ENCODE results near the gene LRRC36.

Gene LRRC36

DNA sequence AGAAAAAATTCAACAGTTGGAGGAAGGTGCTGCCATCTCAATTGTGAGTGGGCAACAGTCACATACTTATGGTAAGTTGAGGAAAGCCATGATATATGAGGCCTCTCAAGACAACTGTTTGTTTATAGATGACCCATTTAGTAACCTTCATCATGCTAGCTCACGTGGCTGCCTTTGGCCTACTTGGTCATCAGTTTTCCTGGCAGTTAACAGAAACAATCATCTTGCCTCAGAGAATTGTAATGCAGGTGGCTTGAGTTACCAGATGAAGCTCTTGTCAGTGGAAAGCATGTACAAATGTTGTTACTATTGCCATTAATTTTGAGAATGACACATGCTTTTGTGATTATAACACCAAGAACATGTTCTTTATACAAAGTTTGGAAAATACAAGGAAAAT lies 52.0 kb downstream of the LRRC36 start:
- Histone ChIP-seq H3K4me1 (ENCODE audit: control insufficient read depth, low read length) (no peaks in the 10 kb centered on the region), H3K4me2 (ENCODE audit: low read length) (no peak overlapping the region), H3K9me3 (ENCODE audit: control insufficient read depth, insufficient read depth, low read length) (no peaks in the 10 kb centered on the region), H3K4me3 (ENCODE audit: low read length) (no peak overlapping the region), H3K27ac (ENCODE audit: low read depth, low read length) (no peak overlapping the region), H3K79me2 (ENCODE audit: control insufficient read depth, low read length) (no peaks in the 10 kb centered on the region), H3F3A (ENCODE audit: control insufficient read depth, insufficient read depth) (no peaks in the 10 kb centered on the region), H3K36me3 (ENCODE audit: control insufficient read depth, low read length) (no peaks in the 10 kb centered on the region), H3K27me3 (ENCODE audit: control insufficient read depth, low read length) (peaks cover 37% of the 10 kb centered on the region), H4K20me1 (ENCODE audit: control insufficient read depth, insufficient read depth, low read depth, low read length) (no peaks in the 10 kb centered on the region), H3K9me2 (replicated peaks; ENCODE audit: control insufficient read depth, low read length) (no peaks in the 10 kb centered on the region)
- no peak for TF ChIP-seq EZH2phosphoT487 (IDR thresholded peaks at IDR 0.05; ENCODE audit: borderline replicate concordance, low read length)
- TF ChIP-seq, protein P1, sequence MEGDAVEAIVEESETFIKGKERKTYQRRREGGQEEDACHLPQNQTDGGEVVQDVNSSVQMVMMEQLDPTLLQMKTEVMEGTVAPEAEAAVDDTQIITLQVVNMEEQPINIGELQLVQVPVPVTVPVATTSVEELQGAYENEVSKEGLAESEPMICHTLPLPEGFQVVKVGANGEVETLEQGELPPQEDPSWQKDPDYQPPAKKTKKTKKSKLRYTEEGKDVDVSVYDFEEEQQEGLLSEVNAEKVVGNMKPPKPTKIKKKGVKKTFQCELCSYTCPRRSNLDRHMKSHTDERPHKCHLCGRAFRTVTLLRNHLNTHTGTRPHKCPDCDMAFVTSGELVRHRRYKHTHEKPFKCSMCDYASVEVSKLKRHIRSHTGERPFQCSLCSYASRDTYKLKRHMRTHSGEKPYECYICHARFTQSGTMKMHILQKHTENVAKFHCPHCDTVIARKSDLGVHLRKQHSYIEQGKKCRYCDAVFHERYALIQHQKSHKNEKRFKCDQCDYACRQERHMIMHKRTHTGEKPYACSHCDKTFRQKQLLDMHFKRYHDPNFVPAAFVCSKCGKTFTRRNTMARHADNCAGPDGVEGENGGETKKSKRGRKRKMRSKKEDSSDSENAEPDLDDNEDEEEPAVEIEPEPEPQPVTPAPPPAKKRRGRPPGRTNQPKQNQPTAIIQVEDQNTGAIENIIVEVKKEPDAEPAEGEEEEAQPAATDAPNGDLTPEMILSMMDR (IDR thresholded peaks at IDR 0.05; ENCODE audit: low read depth, low read length, poor library complexity, severe bottlenecking): no peak

DNA sequence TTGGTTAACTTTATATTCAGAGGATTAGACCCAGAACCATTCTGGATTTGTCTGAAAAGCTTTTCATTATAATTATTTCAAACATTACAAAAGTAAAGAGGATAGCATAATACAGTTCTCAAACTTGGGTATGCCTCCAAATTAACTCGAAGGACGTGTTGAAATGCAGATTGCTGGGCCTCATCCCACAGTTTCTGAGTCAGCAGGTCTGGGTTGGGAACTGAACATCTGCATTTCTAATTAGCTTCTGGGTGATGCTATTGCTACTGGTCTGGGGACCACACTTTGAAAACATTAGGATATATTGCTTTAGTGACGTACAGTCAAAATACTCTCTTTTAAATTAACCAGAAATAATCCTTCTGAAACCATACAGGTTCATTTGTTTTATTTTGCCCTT lies 56.7 kb downstream of the LRRC36 start:
- Histone ChIP-seq H3K9me3 (ENCODE audit: control insufficient read depth, insufficient read depth, low read length) (no peaks in the 10 kb centered on the region), H3K4me2 (ENCODE audit: low read length) (no peak overlapping the region), H3K27me3 (ENCODE audit: control insufficient read depth, low read length) (peaks cover 35% of the 10 kb centered on the region), H3K4me3 (ENCODE audit: low read length) (no peak overlapping the region), H3K36me3 (ENCODE audit: control insufficient read depth, low read length) (no peaks in the 10 kb centered on the region), H3K27ac (ENCODE audit: low read depth, low read length) (no peak overlapping the region), H3K9me2 (replicated peaks; ENCODE audit: control insufficient read depth, low read length) (no peaks in the 10 kb centered on the region), H4K20me1 (ENCODE audit: control insufficient read depth, insufficient read depth, low read depth, low read length) (no peaks in the 10 kb centered on the region), H3F3A (ENCODE audit: control insufficient read depth, insufficient read depth) (no peaks in the 10 kb centered on the region), H3K79me2 (ENCODE audit: control insufficient read depth, low read length) (no peaks in the 10 kb centered on the region), H3K4me1 (ENCODE audit: control insufficient read depth, low read length) (no peaks in the 10 kb centered on the region)
- TF ChIP-seq, protein P1 (IDR thresholded peaks at IDR 0.05; ENCODE audit: low read depth, low read length, poor library complexity, severe bottlenecking): no peak
- no peak for TF ChIP-seq EZH2phosphoT487 (IDR thresholded peaks at IDR 0.05; ENCODE audit: borderline replicate concordance, low read length)

DNA sequence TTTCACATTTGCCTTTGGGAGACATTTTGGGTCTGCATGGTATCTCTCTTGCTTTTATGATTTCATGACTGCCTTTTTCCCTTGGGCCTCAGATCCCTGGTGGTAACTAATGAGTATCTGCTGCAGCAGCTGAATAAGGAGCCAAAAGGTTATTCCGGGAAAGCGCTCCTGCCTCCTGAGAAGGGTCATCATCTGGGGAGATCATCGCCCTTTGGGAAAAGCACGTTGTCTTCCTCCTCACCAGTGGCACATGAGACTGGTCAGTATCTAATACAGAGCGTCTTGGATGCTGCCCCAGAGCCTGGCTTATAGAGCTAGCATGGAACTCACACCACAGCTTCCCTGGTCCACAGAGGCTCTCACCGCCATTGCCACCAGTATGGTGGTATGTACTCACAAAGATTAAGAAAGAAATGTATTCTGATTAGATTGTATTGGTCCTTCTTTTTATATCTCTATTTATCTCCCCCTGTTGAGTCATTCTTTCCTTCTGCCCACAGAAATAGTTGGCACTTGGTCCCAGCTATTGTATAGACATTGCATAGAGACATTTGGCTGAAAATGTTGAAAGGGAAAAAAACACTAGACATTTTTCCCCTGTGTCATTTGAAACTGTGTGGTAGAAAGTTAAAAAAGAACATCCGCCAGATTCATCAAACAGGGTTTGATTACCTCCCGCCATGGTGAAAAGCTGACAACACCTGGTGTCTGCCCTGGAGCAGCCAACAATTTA lies 58.3 kb downstream of the LRRC36 start:
- TF ChIP-seq, protein P1 (IDR thresholded peaks at IDR 0.05; ENCODE audit: low read depth, low read length, poor library complexity, severe bottlenecking): no peak
- TF ChIP-seq EZH2phosphoT487 (IDR thresholded peaks at IDR 0.05; ENCODE audit: borderline replicate concordance, low read length): no peak
- Histone ChIP-seq H3K27me3 (ENCODE audit: control insufficient read depth, low read length) (peaks cover 25% of the 10 kb centered on the region), H3K4me2 (ENCODE audit: low read length) (no peak overlapping the region), H4K20me1 (ENCODE audit: control insufficient read depth, insufficient read depth, low read depth, low read length) (no peaks in the 10 kb centered on the region), H3K79me2 (ENCODE audit: control insufficient read depth, low read length) (no peaks in the 10 kb centered on the region), H3K9me2 (replicated peaks; ENCODE audit: control insufficient read depth, low read length) (no peaks in the 10 kb centered on the region), H3K4me1 (ENCODE audit: control insufficient read depth, low read length) (no peaks in the 10 kb centered on the region), H3K9me3 (ENCODE audit: control insufficient read depth, insufficient read depth, low read length) (no peaks in the 10 kb centered on the region), H3K4me3 (ENCODE audit: low read length) (no peak overlapping the region), H3F3A (ENCODE audit: control insufficient read depth, insufficient read depth) (no peaks in the 10 kb centered on the region), H3K27ac (ENCODE audit: low read depth, low read length) (no peak overlapping the region), H3K36me3 (ENCODE audit: control insufficient read depth, low read length) (no peaks in the 10 kb centered on the region)
